ENCODE measurements around the gene ITGB3. TPM values are rescaled to one million over a fixed set of nuclear protein-coding genes. Genes with fewer than 3 reads are reported as not detected.

ITGB3 gene
- total and polyA plus RNA-seq, 10 of the 15 experiments (the other 5 are each of a cell fraction or from before 2014, with no cell fraction given), result 0.69 to 22.8 (median 13.6) TPM

- TF ChIP-seq PAX5 (IDR thresholded peaks at IDR 0.05; ENCODE audit: borderline replicate concordance, low read depth, low read length) (peak; percentile 49), NR2F1 (conservative IDR thresholded peaks at IDR 0.05) (peak; percentile 74), WRNIP1 (IDR thresholded peaks at IDR 0.05; ENCODE audit: borderline replicate concordance, low read depth, low read length) (no peak), SPI1 (IDR thresholded peaks at IDR 0.05; ENCODE audit: borderline replicate concordance, insufficient read depth, low read depth, low read length) (peak; percentile 98), NFXL1 (IDR thresholded peaks at IDR 0.05; ENCODE audit: borderline replicate concordance) (no peak), ATF2 (IDR thresholded peaks at IDR 0.05; ENCODE audit: low read length) (peak; percentile 97), IKZF1 (conservative IDR thresholded peaks at IDR 0.05) (peak; percentile 93), POLR2AphosphoS5 (IDR thresholded peaks at IDR 0.05; ENCODE audit: low read length) (0 out of 2 replicates have a peak, but pooled peaks have one; percentile 22), MXI1 (IDR thresholded peaks at IDR 0.05; ENCODE audit: low read depth, low read length) (no peak), STAT3 (IDR thresholded peaks at IDR 0.05; ENCODE audit: low read depth, low read length) (no peak; the same call in 1 of the 2 replicates), ZSCAN29 (IDR thresholded peaks at IDR 0.05) (no peak), NBN (IDR thresholded peaks at IDR 0.05) (peak; percentile 53; the same call in 1 of the 2 replicates), MTA3 (IDR thresholded peaks at IDR 0.05; ENCODE audit: borderline replicate concordance, low read length) (peak; percentile 96), MAX (IDR thresholded peaks at IDR 0.05; ENCODE audit: low read depth, low read length) (peak; percentile 95), MTA2 (IDR thresholded peaks at IDR 0.05; ENCODE audit: low read depth) (peak; percentile 85), PRDM15 (CRISPR knock-in tag; IDR thresholded peaks at IDR 0.05) (peak; percentile 84), MLLT1 (IDR thresholded peaks at IDR 0.05) (peak; percentile 48; the same call in 1 of the 2 replicates), JUNB (IDR thresholded peaks at IDR 0.05) (peak; percentile 90), HDAC2 (IDR thresholded peaks at IDR 0.05) (no peak), MYB (IDR thresholded peaks at IDR 0.05; ENCODE audit: borderline replicate concordance, low read depth, low read length) (no peak), ELK1 (IDR thresholded peaks at IDR 0.05; ENCODE audit: low read depth, low read length) (no peak), ZNF274 (IDR thresholded peaks at IDR 0.05; ENCODE audit: insufficient read depth, insufficient read length) (no peak), SUPT20H (IDR thresholded peaks at IDR 0.05; ENCODE audit: borderline replicate concordance, control insufficient read depth, low read depth, low read length) (no peak)
Measured at GRCh38 chr17:47286198-47286914, 32.7 kb downstream of the ITGB3 start (continued).
